Hepatocyte (in vitro differentiated cells): ENCODE data around the gene ZNF764.

Experiments used
- EZH2phosphoT487 ChIP-seq: fragments of 200-600 bp; sonication (generic); IDR thresholded peaks from one replicate; pipeline ENCODE4 v1.6.1; 2018; ENCODE audit warnings: antibody characterized with exemption, mild to moderate bottlenecking, low read depth, moderate library complexity; ENCODE audit not compliant: unreplicated experiment, severe bottlenecking
- TF ChIP-seq, protein P1 (sequence below): fragments of 200-600 bp; sonication (generic); IDR thresholded peaks from 2 replicates; pipeline ENCODE4 v1.5.1; 2016; ENCODE audit warnings: antibody characterized with exemption, mild to moderate bottlenecking; ENCODE audit not compliant: poor library complexity

DNA sequence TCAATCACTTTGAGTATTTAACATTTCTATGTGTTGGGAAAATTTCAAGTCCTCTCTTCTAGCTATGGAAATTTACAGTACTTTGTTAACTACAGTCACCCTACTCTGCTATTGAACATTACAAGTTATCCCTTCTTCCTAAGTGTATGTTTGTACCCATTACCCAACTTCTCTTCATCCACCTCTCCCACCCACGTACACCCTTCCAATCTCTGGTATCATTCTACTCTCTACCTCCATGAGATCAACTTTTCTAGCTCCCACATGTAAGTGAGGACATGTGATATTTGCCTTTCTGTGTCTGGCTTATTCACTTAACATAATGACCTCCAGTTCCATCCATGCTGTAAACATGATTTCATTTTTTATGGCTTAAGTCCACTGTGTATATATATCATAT is 16.5 kb upstream of the ZNF764 start:
- TF ChIP-seq, protein P1, sequence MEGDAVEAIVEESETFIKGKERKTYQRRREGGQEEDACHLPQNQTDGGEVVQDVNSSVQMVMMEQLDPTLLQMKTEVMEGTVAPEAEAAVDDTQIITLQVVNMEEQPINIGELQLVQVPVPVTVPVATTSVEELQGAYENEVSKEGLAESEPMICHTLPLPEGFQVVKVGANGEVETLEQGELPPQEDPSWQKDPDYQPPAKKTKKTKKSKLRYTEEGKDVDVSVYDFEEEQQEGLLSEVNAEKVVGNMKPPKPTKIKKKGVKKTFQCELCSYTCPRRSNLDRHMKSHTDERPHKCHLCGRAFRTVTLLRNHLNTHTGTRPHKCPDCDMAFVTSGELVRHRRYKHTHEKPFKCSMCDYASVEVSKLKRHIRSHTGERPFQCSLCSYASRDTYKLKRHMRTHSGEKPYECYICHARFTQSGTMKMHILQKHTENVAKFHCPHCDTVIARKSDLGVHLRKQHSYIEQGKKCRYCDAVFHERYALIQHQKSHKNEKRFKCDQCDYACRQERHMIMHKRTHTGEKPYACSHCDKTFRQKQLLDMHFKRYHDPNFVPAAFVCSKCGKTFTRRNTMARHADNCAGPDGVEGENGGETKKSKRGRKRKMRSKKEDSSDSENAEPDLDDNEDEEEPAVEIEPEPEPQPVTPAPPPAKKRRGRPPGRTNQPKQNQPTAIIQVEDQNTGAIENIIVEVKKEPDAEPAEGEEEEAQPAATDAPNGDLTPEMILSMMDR: no peak
- no peak for TF ChIP-seq EZH2phosphoT487
